Measurements from ENCODE around the gene LRP5. TPM values are rescaled to one million over a fixed set of nuclear protein-coding genes. Genes with fewer than 3 reads are reported as not detected.
"Not testable (repeated sequence)": the region's sequence is repeated elsewhere in the genome, so short reads cannot be mapped to it uniquely, and the experiment has no call there.

LRP5 gene
- total RNA-seq, 1 donor, result 0.42 TPM

DNA sequence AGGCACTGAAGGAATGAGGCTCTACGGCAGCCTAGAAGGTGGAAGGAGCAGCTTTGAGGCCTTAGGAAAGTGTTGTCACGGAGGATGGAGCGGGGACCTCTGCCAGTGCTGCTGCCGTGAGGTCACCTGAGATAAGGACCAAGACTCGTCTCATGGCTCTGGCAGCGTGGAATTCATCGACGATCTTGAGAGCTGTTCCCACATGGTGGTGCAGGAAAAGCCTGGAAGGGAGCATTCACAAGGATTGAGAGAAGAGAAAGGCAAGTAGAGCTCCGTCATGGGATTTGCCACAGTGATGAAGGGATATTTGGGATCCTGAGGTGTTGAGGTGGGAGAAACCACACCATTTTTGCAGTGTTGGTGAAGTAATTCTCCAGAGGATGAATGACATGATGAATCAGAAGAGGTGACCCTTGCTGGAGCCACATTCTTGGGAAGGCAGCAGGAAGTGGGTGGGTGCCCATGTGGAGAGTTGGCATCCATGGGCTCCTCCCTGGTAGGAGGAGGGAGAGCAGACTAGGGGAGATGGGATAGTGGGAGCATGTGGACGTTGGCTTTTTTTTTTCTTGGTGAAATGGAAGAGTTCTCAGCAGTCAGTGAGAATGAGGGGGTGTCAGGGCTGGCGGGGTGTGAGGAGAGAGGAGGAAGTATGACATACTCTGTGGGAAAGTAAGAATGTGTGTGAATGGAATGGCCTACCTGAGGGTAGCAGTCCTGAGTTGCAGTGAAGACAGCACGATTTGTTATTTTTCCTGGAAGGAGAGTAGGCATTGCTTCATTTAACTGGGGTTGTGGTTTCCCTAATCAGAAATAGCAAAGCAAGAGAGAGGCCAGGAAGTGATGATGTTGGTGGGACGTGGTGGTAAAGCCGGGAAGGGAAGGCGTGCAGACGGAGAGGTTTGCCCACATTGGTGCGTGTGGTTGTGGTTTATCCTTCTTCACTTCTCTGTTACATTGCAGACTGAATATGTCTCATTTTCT lies 159.3 kb downstream of the LRP5 start:
- Histone ChIP-seq H3K9me3 (ENCODE audit: low read depth, low read length) (no peaks in the 10 kb centered on the region), H3K27me3 (ENCODE audit: insufficient read depth, low read length) (no peaks in the 10 kb centered on the region), H3K4me3 (ENCODE audit: low read length) (no peak overlapping the region), H3K4me1 (ENCODE audit: insufficient read depth, low read length) (peaks cover 69% of the 10 kb centered on the region)

DNA sequence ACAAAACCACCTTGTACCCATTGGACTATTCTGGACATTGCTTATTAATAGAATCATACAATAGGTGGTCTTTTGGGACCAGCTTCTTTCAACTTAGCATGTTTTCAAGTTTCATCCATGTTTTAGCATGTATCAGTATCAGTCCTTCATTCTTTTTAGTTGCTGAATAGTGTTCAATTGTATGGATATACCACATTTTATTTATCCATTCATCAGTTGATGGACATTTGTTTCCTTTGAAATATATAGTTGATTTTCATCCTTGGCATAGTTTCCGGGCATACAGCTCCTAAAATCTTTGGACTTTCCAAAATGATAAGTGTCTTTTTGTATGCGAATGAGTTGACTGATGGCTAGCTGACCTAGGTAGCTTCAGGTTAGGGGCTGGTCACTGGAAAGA lies 160.4 kb downstream of the LRP5 start:
- peaks cover 64% of the 10 kb centered on the region for H3K4me1 ChIP-seq (ENCODE audit: insufficient read depth, low read length)

DNA sequence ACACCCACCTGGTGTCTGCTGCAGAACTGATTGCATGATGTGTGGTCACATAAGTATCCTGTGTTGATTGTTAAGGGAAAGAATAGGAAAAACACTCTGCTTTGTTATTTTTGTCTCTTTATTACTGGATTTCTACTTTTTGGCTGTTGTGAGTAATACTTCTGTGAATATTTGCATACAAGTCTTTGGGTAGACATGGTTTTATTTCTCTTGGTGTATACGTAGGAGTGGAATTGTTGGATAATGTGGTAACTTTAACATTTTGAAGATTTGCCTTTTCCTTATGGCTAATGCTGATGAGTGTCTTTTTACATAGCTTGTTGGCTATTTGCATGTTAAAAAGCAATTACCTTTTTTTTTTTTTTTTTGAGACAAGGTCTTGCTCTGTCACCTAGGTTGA lies 161.3 kb downstream of the LRP5 start:
- H3K4me1 ChIP-seq (ENCODE audit: insufficient read depth, low read length), result peaks cover 56% of the 10 kb centered on the region
- H3K27me3 ChIP-seq (ENCODE audit: insufficient read depth, low read length), result no peaks in the 10 kb centered on the region
- H3K9me3 ChIP-seq (ENCODE audit: low read depth, low read length), result no peaks in the 10 kb centered on the region
- no peak overlapping the region for H3K4me3 ChIP-seq (ENCODE audit: low read length)

More for the DNA sequence above, 160.4 kb downstream of the LRP5 start:
- Histone ChIP-seq H3K27me3 (ENCODE audit: insufficient read depth, low read length) (no peaks in the 10 kb centered on the region), H3K9me3 (ENCODE audit: low read depth, low read length) (no peaks in the 10 kb centered on the region), H3K4me3 (ENCODE audit: low read length) (no peak overlapping the region)

DNA sequence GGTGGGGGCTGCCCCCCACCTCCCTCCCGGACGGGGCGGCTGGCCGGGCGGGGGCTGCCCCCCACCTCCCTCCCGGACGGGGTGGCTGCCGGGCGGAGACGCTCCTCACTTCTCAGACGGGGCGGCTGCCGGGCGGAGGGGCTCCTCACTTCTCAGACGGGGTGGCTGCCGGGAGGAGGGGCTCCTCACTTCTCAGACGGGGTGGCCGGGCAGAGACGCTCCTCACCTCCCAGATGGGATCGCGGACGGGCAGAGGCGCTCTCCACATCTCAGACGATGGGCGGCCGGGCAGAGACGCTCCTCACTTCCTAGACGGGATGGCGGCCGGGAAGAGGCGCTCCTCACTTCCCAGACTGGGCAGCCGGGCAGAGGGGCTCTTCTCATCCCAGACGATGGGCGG lies 163.2 kb downstream of the LRP5 start:
- H3K4me1 ChIP-seq (ENCODE audit: insufficient read depth, low read length), result peaks cover 37% of the 10 kb centered on the region
- H3K4me3 ChIP-seq (ENCODE audit: low read length); H3K9me3 ChIP-seq (ENCODE audit: low read depth, low read length); H3K27me3 ChIP-seq (ENCODE audit: insufficient read depth, low read length): not testable (repeated sequence)

DNA sequence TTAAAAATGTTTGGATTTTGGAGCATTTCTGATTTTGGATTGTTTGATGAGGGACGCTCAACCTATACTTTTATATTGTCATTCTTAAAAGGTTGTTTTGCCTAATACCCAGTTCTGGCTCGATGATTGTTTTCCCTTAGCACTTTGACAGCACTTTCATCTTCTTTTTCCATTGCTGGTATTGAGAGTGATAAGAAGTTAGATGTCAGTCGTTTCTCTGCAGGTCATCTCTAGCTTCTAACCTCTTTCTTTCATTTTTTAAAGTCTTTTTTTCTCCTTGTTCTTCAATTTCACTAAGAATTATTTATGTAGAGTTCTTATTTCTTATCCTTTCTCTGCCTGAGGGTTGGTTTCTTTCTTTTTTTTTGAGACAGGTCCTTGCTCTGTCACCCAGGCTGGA lies 167.0 kb downstream of the LRP5 start:
- H3K4me3 ChIP-seq (ENCODE audit: low read length), result no peak overlapping the region
- H3K27me3 ChIP-seq (ENCODE audit: insufficient read depth, low read length), result no peaks in the 10 kb centered on the region
- no peaks in the 10 kb centered on the region for H3K9me3 ChIP-seq (ENCODE audit: low read depth, low read length)
- H3K4me1 ChIP-seq (ENCODE audit: insufficient read depth, low read length), result peaks cover 20% of the 10 kb centered on the region

DNA sequence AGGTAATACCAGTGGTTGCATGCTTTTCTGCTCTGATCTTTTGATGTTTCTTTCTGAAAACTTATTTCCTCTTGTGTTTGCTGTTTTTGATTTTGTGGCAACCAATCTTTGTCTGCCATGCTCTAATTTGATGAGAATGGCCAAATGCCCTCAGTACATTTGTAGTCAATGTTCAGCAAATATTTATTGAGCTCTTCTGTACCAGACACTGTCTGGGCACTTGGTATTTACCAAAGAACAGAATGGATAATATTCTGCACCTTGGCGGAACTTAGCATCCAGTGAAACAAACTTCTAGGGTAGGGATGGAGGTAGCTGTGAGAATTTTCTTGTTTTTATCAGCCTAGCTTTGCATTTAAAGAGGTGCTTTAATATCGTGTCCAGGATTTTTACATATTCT lies 167.8 kb downstream of the LRP5 start:
- Histone ChIP-seq H3K27me3 (ENCODE audit: insufficient read depth, low read length) (no peaks in the 10 kb centered on the region), H3K4me3 (ENCODE audit: low read length) (no peak overlapping the region), H3K9me3 (ENCODE audit: low read depth, low read length) (no peaks in the 10 kb centered on the region), H3K4me1 (ENCODE audit: insufficient read depth, low read length) (peaks cover 20% of the 10 kb centered on the region)

DNA sequence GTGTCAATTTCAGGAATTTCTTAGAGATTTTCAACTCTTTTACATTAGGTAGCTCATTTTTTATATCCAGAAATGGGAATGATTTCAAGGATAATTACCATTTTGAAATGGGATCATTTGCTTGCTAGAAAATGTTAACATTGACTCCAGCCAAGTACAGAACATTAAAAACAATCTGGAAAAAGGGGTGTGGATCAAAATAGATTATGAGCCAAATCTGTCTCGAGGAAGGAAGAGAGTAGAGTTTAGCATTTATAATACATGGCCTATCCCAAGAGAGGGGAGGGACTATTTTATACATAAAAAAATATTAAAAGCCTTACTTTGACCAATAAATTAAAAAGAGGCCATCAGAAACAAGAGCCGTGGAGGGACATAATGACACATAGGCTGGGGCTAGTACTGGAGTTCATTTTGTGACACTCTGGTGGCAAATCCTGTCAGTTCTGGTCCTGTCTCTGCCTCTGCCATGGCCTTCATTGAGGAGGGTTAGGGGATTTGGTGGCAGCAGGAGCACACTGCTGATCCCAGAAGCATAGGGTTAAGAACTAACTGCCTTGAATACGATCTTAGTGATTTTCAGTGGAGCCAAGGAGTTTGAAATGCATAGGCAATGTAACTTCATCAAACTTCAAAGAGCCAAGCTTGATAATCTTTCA lies 168.6 kb downstream of the LRP5 start:
- Histone ChIP-seq H3K4me1 (ENCODE audit: insufficient read depth, low read length) (peaks cover 27% of the 10 kb centered on the region), H3K4me3 (ENCODE audit: low read length) (no peak overlapping the region), H3K27me3 (ENCODE audit: insufficient read depth, low read length) (no peaks in the 10 kb centered on the region), H3K9me3 (ENCODE audit: low read depth, low read length) (no peaks in the 10 kb centered on the region)

DNA sequence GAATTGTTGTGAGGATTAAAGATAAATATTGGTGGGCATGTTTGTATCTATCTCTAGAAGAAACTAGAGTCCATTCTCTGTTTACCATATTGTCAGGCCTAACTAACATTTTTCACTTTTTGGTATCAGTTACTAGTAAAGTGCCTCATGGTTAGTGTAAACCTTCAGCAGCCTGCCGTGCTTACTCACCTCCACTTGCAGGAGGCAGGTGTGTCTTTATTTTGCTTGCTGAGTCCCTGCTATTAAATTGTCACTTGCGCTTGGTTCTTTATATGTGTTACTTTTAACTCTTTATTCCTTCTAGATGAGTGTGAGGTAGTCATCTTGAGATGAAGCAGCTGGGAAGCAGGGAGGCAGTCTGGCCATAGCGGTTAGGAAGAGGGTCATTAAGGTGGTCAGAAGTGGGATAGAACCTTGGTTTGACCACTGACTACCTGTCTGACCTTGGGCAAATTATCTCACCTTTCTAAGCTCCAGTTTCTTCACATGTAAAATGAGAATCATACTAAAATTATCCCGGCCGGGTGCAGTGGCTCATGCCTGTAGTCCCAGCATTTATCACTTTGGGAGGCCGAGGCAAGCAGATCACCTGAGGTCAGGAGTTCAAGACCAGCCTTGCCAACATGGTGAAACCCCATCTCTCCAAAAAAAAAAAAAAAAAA lies 169.3 kb downstream of the LRP5 start:
- H3K9me3 ChIP-seq (ENCODE audit: low read depth, low read length), result no peaks in the 10 kb centered on the region
- no peaks in the 10 kb centered on the region for H3K27me3 ChIP-seq (ENCODE audit: insufficient read depth, low read length)
- H3K4me3 ChIP-seq (ENCODE audit: low read length), result no peak overlapping the region
- H3K4me1 ChIP-seq (ENCODE audit: insufficient read depth, low read length), result peaks cover 29% of the 10 kb centered on the region

DNA sequence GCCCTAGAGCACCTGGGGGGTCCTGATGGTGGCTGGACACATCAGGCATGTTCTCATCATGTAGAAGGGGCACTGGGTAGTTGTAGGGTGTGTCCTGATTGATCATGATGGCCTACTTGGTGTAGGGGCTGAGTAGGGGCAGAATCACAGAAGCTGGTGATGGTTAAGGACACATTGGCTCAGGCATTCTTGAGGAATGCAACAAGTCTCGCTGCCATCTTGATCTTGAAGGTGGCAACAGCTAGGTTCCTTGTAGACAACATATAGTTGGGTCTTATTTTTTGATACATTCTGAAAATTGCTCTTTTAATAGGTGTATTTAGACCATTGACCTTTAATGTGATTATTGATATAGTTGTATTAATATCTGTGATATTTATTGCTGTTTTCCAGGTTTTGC lies 176.2 kb downstream of the LRP5 start:
- H3K4me1 ChIP-seq (ENCODE audit: insufficient read depth, low read length), result peaks cover 45% of the 10 kb centered on the region
- no peaks in the 10 kb centered on the region for H3K9me3 ChIP-seq (ENCODE audit: low read depth, low read length)
- H3K27me3 ChIP-seq (ENCODE audit: insufficient read depth, low read length), result no peaks in the 10 kb centered on the region
- no peak overlapping the region for H3K4me3 ChIP-seq (ENCODE audit: low read length)

DNA sequence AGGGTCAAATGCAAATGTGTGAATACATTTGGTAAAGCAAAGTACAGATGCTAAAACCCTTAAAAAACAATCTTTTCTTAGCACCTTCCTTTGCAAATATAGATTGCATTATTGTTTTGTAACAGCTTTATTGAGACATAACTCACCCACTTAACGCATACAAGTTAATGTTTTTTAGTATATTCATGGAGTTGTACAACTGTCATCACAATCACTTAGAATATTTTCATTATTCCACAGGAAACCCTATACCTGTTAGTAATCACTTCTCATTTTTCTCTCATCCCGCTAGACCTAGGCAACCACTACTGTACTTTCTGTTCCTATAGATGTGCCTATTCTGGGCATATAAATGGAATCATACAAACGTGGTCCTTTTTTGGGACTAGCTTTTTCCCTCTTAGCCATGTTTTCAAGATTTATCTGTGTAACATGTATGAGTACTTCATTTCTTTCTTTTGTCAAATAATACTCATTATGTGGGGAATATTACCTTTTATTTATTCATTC lies 182.9 kb downstream of the LRP5 start:
- peaks cover 52% of the 10 kb centered on the region for H3K4me1 ChIP-seq (ENCODE audit: insufficient read depth, low read length)
- H3K9me3 ChIP-seq (ENCODE audit: low read depth, low read length), result no peaks in the 10 kb centered on the region
- no peak overlapping the region for H3K4me3 ChIP-seq (ENCODE audit: low read length)
- no peaks in the 10 kb centered on the region for H3K27me3 ChIP-seq (ENCODE audit: insufficient read depth, low read length)

DNA sequence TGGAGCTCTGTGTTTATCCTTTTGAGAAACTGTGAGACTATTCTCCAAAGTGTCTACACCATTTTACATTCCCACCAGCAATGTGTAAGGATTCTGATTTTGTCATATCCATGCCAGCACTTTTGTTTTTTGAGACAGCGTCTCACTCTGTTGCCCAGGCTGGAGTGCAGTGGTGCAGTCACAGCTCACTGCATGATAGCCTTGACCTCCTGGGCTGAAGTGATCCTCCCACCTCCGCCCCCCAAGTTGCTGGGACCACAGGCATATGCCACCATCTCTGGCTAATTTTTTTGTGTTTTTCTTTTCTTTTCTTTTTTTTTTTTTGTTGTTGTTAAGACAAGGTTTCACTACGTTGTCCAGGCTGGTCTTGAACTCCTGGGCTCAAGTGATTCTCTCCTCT lies 183.5 kb downstream of the LRP5 start:
- no peaks in the 10 kb centered on the region for H3K27me3 ChIP-seq (ENCODE audit: insufficient read depth, low read length)
- no peak overlapping the region for H3K4me3 ChIP-seq (ENCODE audit: low read length)
- no peaks in the 10 kb centered on the region for H3K9me3 ChIP-seq (ENCODE audit: low read depth, low read length)
- H3K4me1 ChIP-seq (ENCODE audit: insufficient read depth, low read length), result peaks cover 56% of the 10 kb centered on the region

DNA sequence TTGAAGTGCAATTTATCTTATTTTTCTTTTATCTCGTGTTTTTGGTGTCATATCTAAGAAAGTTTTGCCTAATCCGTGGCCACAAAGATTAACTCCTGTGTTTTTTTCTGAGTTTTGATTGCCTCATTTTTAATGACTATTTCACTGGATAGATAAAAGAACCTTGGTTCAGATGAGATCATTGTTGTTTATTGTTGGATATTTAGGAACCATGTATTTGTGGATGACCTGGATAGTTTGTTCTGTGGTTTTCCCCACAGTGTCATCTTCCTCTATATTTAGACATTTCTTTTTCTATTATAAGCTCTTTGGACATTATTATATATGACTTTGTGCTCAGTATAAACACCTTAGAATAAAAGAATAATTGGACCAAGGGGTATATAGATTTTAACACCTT lies 185.4 kb downstream of the LRP5 start:
- no peak overlapping the region for H3K4me3 ChIP-seq (ENCODE audit: low read length)
- H3K4me1 ChIP-seq (ENCODE audit: insufficient read depth, low read length), result peaks cover 58% of the 10 kb centered on the region
- no peaks in the 10 kb centered on the region for H3K9me3 ChIP-seq (ENCODE audit: low read depth, low read length)
- no peaks in the 10 kb centered on the region for H3K27me3 ChIP-seq (ENCODE audit: insufficient read depth, low read length)

DNA sequence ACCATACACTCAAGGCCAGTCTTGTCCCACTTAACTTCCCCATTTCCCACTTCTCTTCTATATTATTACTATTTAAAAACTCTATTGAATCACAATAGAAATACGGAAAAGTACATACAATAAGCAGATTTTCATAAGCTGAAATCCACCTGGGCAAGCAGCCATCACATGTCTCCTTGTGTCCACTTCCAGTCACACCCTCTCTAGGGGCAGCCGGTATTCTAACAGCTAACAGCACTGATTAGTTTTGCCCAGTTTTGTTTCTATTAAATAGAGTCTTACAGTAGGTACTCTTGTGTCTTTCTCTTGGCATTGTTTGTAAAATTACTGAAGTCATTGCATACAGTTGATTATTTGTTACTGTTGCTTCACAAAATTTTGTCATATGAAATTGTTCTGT lies 185.9 kb downstream of the LRP5 start:
- Histone ChIP-seq H3K27me3 (ENCODE audit: insufficient read depth, low read length) (no peaks in the 10 kb centered on the region), H3K4me1 (ENCODE audit: insufficient read depth, low read length) (peaks cover 61% of the 10 kb centered on the region), H3K4me3 (ENCODE audit: low read length) (no peak overlapping the region), H3K9me3 (ENCODE audit: low read depth, low read length) (no peaks in the 10 kb centered on the region)
